Natural killer cell treated with Interleukin-12 subunit alpha and Interleukin-12 subunit beta and Interleukin-15 and Interleukin-18, amount 100 ng/mL, for 72 hours (primary cell): Measurements from ENCODE around the gene SUSD1. TPM values are rescaled to one million over a fixed set of nuclear protein-coding genes. Genes with fewer than 3 reads are reported as not detected.

Experiments
- total RNA-seq, 2 donors: library from RNA; stranded (reverse); gene quantifications; one replicate each; pipeline ENCODE4 v1.2.3, GENCODE V29; 2022

The SUSD1 gene
- total RNA-seq, 2 donors from 2014 or later = 20.0 to 23.4 TPM

Other genes with a start within 250 kb of the SUSD1 start
- gene PTBP3, start 158.3 kb upstream of the SUSD1 start, total RNA-seq = 100 to 1,000 TPM; 123 to 143 TPM
- 10 to 100 TPM; 15.6 to 19.6 TPM for gene HSDL2, start 204.8 kb upstream of the SUSD1 start, total RNA-seq